Brain microvascular endothelial cell (primary cell): Measurements from ENCODE around the gene ASIC2.
A peak's percentile ranks its signal among the peaks of the same experiment; 100 is the strongest.
"Not testable (repeated sequence)": the region's sequence is repeated elsewhere in the genome, so short reads cannot be mapped to it uniquely, and the experiment has no call there.

Experiments used
- DNase-seq: peaks from one replicate; pipeline ENCODE4 v3.0.0-alpha.2; 2020
- H3K27ac ChIP-seq: fragments of 250-450 bp; sonication (Bioruptor Pico); 2 replicates; pipeline ENCODE4 v1.5.1; 2020; ENCODE audit warnings: mild to moderate bottlenecking, moderate library complexity
- H3K27me3 ChIP-seq: fragments of 250-450 bp; sonication (Bioruptor Pico); replicated peaks from 2 replicates; pipeline ENCODE4 v1.5.1; 2020; ENCODE audit warnings: mild to moderate bottlenecking
- H3K36me3 ChIP-seq: fragments of 250-450 bp; sonication (Bioruptor Pico); replicated peaks from 2 replicates; pipeline ENCODE4 v1.5.1; 2020; ENCODE audit warnings: mild to moderate bottlenecking
- H3K4me3 ChIP-seq: 2 replicates; pipeline ENCODE4 v1.5.1; 2011; ENCODE audit warnings: low read depth, mild to moderate bottlenecking, control low read depth, low read length, moderate library complexity
- in situ Hi-C: cut with HindIII; loops from 2 replicates; pipeline ENCODE4 v1.10.0; 2017; ENCODE audit warnings: low sequenced_read_pairs, low pct_ligation_motif_present
- TF ChIP-seq, protein P1 (sequence below): IDR thresholded peaks from 2 replicates; pipeline ENCODE4 v1.5.1; 2011; ENCODE audit warnings: low read depth, mild to moderate bottlenecking, moderate library complexity, low read length, control low read depth, inconsistent platforms; ENCODE audit errors: missing control alignments

ASIC2 gene

DNA sequence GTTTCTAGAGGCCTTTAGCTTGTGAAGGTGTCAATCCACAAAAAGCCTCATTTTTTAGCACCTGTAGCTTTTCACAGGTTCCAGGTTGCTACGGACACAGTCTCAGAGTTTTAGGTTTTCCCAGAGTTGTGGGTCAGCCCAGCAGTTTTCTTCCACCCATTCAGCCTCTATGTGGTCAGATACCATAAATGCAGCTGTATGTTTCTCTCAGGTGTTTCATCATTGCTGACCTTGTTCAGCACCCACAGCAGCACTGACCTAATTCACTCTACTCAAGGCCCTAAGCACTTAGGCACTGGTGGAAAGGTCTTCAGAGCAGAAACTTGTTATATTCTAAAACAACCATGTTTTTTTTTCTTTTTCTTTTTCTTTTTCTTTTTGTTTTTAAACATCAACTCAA, 316.5 kb downstream of the ASIC2 start:
- no peaks in the 10 kb centered on the region for H3K36me3 ChIP-seq
- DNase-seq, result no peak
- TF ChIP-seq, protein P1, sequence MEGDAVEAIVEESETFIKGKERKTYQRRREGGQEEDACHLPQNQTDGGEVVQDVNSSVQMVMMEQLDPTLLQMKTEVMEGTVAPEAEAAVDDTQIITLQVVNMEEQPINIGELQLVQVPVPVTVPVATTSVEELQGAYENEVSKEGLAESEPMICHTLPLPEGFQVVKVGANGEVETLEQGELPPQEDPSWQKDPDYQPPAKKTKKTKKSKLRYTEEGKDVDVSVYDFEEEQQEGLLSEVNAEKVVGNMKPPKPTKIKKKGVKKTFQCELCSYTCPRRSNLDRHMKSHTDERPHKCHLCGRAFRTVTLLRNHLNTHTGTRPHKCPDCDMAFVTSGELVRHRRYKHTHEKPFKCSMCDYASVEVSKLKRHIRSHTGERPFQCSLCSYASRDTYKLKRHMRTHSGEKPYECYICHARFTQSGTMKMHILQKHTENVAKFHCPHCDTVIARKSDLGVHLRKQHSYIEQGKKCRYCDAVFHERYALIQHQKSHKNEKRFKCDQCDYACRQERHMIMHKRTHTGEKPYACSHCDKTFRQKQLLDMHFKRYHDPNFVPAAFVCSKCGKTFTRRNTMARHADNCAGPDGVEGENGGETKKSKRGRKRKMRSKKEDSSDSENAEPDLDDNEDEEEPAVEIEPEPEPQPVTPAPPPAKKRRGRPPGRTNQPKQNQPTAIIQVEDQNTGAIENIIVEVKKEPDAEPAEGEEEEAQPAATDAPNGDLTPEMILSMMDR, result no peak
- in situ Hi-C loops, result no loop called here
- no peak overlapping the region for H3K27ac ChIP-seq
- no peak overlapping the region for H3K4me3 ChIP-seq
- H3K27me3 ChIP-seq, result no peaks in the 10 kb centered on the region

DNA sequence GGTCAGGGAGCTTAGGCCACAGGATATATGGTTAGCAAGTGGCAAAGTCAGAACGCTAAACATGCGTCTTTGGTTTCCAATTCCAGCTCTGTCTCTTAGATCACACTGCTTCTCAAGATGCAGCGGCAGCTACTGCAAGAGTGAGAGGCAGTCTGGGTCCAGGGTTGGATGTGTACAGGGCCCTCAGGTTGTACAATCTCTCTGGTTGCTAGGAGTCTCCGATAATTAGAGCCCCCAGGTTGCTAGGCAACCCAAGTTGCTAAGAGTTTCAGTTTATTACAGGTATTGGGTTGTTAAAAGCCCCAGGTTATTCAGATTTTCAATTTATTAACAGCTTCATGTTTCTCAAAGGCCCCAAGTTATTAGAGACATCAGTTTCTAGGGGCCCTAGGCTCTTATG, 317.0 kb downstream of the ASIC2 start:
- Histone ChIP-seq H3K27me3 (no peaks in the 10 kb centered on the region), H3K36me3 (no peaks in the 10 kb centered on the region), H3K27ac (no peak overlapping the region), H3K4me3 (no peak overlapping the region)
- TF ChIP-seq, protein P1, result no peak
- no peak for DNase-seq
- in situ Hi-C loops, result no loop called here

DNA sequence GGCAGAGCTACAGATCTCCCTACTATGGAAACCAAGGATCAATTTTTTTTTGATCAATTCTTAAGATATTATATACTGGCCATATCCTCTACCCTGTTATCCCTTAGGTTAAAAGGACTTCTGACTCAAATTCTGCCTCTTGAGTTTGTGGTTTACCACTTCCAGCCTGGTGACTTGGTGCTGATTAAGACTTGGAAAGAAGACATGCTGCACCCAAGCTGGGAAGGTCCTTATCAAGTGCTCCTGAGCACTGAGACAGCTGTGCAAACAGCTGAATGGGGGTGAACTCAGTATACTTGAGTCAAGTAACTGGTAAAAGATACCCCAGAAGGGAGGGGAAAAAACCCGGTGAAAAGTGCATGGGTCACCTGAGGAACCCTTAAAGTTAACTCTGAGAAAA, 321.9 kb downstream of the ASIC2 start:
- Histone ChIP-seq H3K4me3 (no peak overlapping the region), H3K27ac (no peak overlapping the region), H3K36me3 (no peaks in the 10 kb centered on the region), H3K27me3 (no peaks in the 10 kb centered on the region)
- TF ChIP-seq, protein P1, result no peak
- DNase-seq, result peak; percentile 79
- in situ Hi-C loops, result no loop called here

DNA sequence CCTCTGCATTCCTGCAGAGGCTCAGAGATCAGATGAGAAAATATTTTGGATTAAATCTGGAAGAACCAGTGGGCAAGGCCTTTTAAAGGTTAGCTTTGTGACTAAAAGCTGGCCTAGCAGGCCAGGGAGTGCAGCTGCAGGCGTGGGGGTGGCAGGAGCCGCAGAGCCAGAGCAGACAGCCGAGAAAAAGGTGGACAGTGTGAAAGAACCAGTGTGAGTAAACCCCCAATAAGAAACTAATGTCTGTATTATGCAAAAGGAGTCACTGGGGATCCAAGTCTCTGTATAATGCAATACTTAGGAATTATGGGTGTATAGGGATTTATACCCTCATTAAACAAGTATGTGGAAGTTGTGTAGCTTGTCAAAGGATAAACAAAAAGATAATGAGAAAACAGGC, 322.8 kb downstream of the ASIC2 start:
- Histone ChIP-seq H3K27me3 (no peaks in the 10 kb centered on the region), H3K27ac (no peak overlapping the region), H3K4me3 (no peak overlapping the region), H3K36me3 (no peaks in the 10 kb centered on the region)
- TF ChIP-seq, protein P1, result no peak
- in situ Hi-C loops, result no loop called here
- no peak for DNase-seq

DNA sequence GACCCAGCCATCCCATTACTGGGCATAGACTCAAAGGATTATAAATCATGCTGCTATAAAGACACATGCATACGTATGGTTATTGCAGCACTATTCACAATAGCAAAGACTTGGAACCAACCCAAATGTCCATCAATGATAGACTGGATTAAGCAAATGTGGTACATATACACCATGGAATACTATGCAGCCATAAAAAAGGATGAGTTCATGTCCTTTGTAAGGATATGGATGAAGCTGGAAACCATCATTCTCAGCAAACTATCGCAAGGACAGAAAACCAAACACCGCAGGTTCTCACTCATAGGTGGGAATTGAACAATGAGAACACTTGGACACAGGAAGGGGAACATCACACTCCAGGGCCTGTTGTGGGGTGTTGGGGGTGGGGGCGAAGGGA, 323.9 kb downstream of the ASIC2 start:
- H3K4me3 ChIP-seq, H3K27ac ChIP-seq, DNase-seq, in situ Hi-C loops, H3K36me3 ChIP-seq, H3K27me3 ChIP-seq: not testable (repeated sequence)

DNA sequence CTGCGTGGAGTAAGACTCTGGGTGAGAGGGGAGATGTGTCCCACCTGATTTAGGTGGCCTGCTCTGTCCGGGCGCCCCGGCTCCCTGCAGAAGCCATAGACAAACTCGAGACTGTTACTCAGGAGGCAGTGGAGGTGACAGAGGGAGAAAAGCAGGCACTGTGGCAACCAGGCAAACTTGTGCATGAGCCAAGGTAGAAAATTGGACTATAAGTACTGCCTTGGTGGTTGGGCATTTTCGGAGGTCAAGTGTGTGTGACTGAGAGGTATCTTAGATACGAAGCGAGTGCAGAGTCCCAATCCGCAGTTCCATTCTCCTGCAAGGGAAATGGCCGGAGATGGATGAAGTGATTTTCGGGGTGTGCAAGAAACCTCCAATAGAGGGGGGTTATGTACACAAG, 328.6 kb downstream of the ASIC2 start:
- no peak for DNase-seq
- no peaks in the 10 kb centered on the region for H3K27me3 ChIP-seq
- in situ Hi-C loops, result no loop called here
- TF ChIP-seq, protein P1, result no peak
- no peak overlapping the region for H3K4me3 ChIP-seq
- H3K27ac ChIP-seq, result no peak overlapping the region
- H3K36me3 ChIP-seq, result no peaks in the 10 kb centered on the region
